PC-9 (cell line): ENCODE measurements around the gene INSR. TPM values are rescaled to one million over a fixed set of nuclear protein-coding genes. Genes with fewer than 3 reads are reported as not detected.
"Not testable (repeated sequence)": the region's sequence is repeated elsewhere in the genome, so short reads cannot be mapped to it uniquely, and the experiment has no call there.

Experiments
- BruUV-seq: library from RNA; stranded (reverse); fragments of 400-500 nt; replicated peaks from 2 replicates; lab custom pipeline; 2021; lab: Mats Ljungman, UMichigan
- CTCF ChIA-PET: fragments of 300-600 bp; sonication (Branson Sonifier 250); formaldehyde crosslinking; loops from one replicate; lab custom pipeline; 2022; ENCODE audit warnings: antibody characterized with exemption; lab: Charles Lee
- POLR2A ChIA-PET: fragments of 300-600 bp; sonication (Branson Sonifier 250); formaldehyde crosslinking; loops from one replicate; lab custom pipeline; 2022; ENCODE audit warnings: antibody characterized with exemption; ENCODE audit not compliant: unreplicated experiment; lab: Charles Lee
- DNase-seq, 2 experiments: peaks; one replicate each; pipeline versions ENCODE4 v3.0.0 to v3.0.0-alpha.2; 2015 to 2022; ENCODE audit warnings: mixed read lengths in 1 of 2
- H2AFZ ChIP-seq: fragments of 200-600 bp; sonication (generic); 2 replicates; pipeline ENCODE4 v1.8.1; 2017; ENCODE audit warnings: antibody characterized with exemption
- H3F3A ChIP-seq: fragments of 200-600 bp; sonication (generic); 2 replicates; pipeline ENCODE4 v1.8.1; 2017; ENCODE audit warnings: antibody characterized with exemption, mild to moderate bottlenecking, low read depth; ENCODE audit not compliant: insufficient read depth
- H3K27ac ChIP-seq: fragments of 200-600 bp; sonication (generic); 2 replicates; pipeline ENCODE4 v1.6.1; 2016; ENCODE audit warnings: mixed run types
- H3K27me3 ChIP-seq: fragments of 200-600 bp; sonication (generic); 2 replicates; pipeline ENCODE4 v1.6.1; 2016; ENCODE audit warnings: low read depth, mixed run types; ENCODE audit not compliant: insufficient read depth
- H3K36me3 ChIP-seq: fragments of 200-600 bp; sonication (generic); 2 replicates; pipeline ENCODE4 v1.6.1; 2016; ENCODE audit warnings: low read depth, mixed run types
- H3K4me1 ChIP-seq: fragments of 200-600 bp; sonication (generic); replicated peaks from 2 replicates; pipeline ENCODE4 v1.6.1; 2016; ENCODE audit warnings: mixed run types; ENCODE audit not compliant: insufficient read depth
- H3K4me2 ChIP-seq: fragments of 200-600 bp; sonication (generic); 2 replicates; pipeline ENCODE4 v1.6.1; 2017; ENCODE audit warnings: mixed run types
- H3K4me3 ChIP-seq: fragments of 200-600 bp; sonication (generic); 2 replicates; pipeline ENCODE4 v1.6.1; 2016; ENCODE audit warnings: mixed run types
- H3K79me2 ChIP-seq: fragments of 200-600 bp; sonication (generic); 2 replicates; pipeline ENCODE4 v1.6.1; 2017; ENCODE audit warnings: low read depth, mixed run types
- H3K9me2 ChIP-seq: fragments of 200-600 bp; sonication (generic); 2 replicates; pipeline ENCODE4 v1.8.1; 2017; ENCODE audit warnings: mild to moderate bottlenecking; ENCODE audit not compliant: insufficient read depth
- H3K9me3 ChIP-seq: fragments of 200-600 bp; sonication (generic); 2 replicates; pipeline ENCODE4 v1.8.1; 2016; ENCODE audit warnings: low read depth; ENCODE audit not compliant: insufficient read depth
- H4K20me1 ChIP-seq: fragments of 200-600 bp; sonication (generic); 2 replicates; pipeline ENCODE4 v1.8.1; 2017; ENCODE audit not compliant: insufficient read depth
- EZH2 ChIP-seq: fragments of 200-600 bp; sonication (generic); IDR thresholded peaks from 2 replicates; pipeline ENCODE4 v1.8.0; 2017; ENCODE audit warnings: antibody characterized with exemption, low read depth
- intact Hi-C: fragments of 100-400 bp; cut with micrococcal nuclease; formaldehyde crosslinking; loops from one replicate; pipeline ENCODE4 v1.10.0; 2022; ENCODE audit not compliant: unreplicated experiment
- total RNA-seq: library from RNA; stranded (reverse); gene quantifications from 2 replicates; pipeline ENCODE4 v1.2.3, GENCODE V29; 2021
- TF ChIP-seq, protein P1 (sequence below): fragments of 200-600 bp; sonication (generic); conservative IDR thresholded peaks from 2 replicates; pipeline ENCODE4 v1.6.1; 2017; ENCODE audit warnings: mixed run types, antibody characterized with exemption, mild to moderate bottlenecking, moderate library complexity

Gene INSR
- total RNA-seq, 1 experiment from 2014 or later: 9.3 TPM

DNA sequence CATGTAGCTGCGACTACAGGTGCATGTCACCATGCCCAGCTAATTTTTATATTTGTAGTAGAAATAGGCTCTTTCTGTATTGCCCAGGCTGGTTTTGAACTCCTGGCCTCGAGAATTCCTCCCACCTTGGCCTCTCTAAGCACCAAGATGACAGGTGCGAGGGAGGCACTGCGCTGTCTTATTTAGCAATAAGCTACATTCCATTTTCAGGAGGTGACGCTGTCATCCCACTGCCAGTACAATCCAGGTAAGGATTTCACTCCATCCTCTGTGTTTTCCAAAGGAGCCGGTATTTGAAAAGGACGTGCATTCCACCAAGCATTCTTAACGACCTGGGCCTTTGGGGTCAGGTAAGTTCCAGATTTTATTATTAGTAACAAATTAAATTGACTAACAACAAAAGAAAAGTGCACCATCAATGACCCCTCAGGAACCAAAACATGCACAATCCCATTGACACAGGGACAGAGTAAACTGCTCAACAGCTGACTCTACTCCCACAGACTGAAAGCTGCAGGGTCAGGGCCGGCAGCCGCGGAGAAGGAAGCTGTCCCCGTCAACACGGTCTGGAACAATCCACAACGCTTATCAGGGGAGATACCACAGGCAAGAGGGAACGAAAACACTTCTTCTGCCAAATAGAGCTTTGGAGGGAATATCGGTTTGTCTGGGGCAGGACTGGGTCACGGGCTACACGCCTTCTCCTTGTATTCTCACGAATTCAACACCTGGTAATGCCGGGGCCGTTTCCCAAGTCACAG lies 82.8 kb downstream of the INSR start:
- ChIA-PET CTCF (interaction anchor here (0.5 kb wide), 1 partner anchor 130 kb away, joined by 8 read pairs; no protein-coding TSS in a partner anchor), POLR2A (no interaction called here)
- H3K4me2 ChIP-seq: no peak overlapping the region

DNA sequence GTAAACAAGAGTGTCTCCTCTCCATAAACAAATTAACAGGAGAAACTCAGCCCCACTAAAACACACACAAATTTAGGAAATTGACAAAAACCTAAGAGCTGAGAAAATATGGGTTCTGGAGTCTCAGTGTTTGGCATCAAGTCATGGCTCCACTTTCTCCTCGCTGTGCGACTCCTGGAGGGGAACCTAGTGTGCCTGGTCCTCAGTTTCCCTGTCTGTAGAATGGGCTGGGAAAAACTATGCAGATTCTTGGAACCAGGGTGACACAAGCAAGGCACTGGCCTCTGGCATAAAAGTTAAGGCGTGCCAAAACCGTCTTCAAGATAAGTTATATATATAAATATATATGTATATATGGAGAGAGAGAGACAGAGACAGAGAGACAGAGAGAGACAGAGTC lies 83.9 kb downstream of the INSR start:
- H3K79me2 ChIP-seq: no peaks in the 10 kb centered on the region
- BruUV-seq: no TSS peak
- no peak overlapping the region for H3K27ac ChIP-seq
- intact Hi-C loops: no loop called here
- H2AFZ ChIP-seq: no peak overlapping the region
- H3F3A ChIP-seq: no peaks in the 10 kb centered on the region
- H4K20me1 ChIP-seq: no peaks in the 10 kb centered on the region
- H3K27me3 ChIP-seq: no peaks in the 10 kb centered on the region
- H3K9me2 ChIP-seq: no peaks in the 10 kb centered on the region
- ChIA-PET CTCF (interaction anchor here (0.5 kb wide), 1 partner anchor 131 kb away, joined by 8 read pairs; no protein-coding TSS in a partner anchor), POLR2A (no interaction called here)
- H3K4me3 ChIP-seq: no peak overlapping the region
- no peaks in the 10 kb centered on the region for H3K9me3 ChIP-seq
- H3K36me3 ChIP-seq: no peaks in the 10 kb centered on the region
- DNase-seq: no peak
- H3K4me1 ChIP-seq: no peaks in the 10 kb centered on the region
- no peak for TF ChIP-seq EZH2
- TF ChIP-seq, protein P1, sequence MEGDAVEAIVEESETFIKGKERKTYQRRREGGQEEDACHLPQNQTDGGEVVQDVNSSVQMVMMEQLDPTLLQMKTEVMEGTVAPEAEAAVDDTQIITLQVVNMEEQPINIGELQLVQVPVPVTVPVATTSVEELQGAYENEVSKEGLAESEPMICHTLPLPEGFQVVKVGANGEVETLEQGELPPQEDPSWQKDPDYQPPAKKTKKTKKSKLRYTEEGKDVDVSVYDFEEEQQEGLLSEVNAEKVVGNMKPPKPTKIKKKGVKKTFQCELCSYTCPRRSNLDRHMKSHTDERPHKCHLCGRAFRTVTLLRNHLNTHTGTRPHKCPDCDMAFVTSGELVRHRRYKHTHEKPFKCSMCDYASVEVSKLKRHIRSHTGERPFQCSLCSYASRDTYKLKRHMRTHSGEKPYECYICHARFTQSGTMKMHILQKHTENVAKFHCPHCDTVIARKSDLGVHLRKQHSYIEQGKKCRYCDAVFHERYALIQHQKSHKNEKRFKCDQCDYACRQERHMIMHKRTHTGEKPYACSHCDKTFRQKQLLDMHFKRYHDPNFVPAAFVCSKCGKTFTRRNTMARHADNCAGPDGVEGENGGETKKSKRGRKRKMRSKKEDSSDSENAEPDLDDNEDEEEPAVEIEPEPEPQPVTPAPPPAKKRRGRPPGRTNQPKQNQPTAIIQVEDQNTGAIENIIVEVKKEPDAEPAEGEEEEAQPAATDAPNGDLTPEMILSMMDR: no peak
- H3K4me2 ChIP-seq: no peak overlapping the region

More for the DNA sequence above, 82.8 kb downstream of the INSR start:
- H2AFZ ChIP-seq: no peak overlapping the region
- no peaks in the 10 kb centered on the region for H3K9me3 ChIP-seq
- no peaks in the 10 kb centered on the region for H4K20me1 ChIP-seq
- DNase-seq: no peak
- TF ChIP-seq, protein P1: no peak
- TF ChIP-seq EZH2: no peak
- H3K27ac ChIP-seq: no peak overlapping the region
- no peaks in the 10 kb centered on the region for H3K27me3 ChIP-seq
- no peak overlapping the region for H3K4me3 ChIP-seq
- no peaks in the 10 kb centered on the region for H3K4me1 ChIP-seq
- H3K36me3 ChIP-seq: no peaks in the 10 kb centered on the region
- H3F3A ChIP-seq: no peaks in the 10 kb centered on the region
- H3K79me2 ChIP-seq: no peaks in the 10 kb centered on the region
- BruUV-seq: no TSS peak
- no peaks in the 10 kb centered on the region for H3K9me2 ChIP-seq
- intact Hi-C loops: no loop called here

DNA sequence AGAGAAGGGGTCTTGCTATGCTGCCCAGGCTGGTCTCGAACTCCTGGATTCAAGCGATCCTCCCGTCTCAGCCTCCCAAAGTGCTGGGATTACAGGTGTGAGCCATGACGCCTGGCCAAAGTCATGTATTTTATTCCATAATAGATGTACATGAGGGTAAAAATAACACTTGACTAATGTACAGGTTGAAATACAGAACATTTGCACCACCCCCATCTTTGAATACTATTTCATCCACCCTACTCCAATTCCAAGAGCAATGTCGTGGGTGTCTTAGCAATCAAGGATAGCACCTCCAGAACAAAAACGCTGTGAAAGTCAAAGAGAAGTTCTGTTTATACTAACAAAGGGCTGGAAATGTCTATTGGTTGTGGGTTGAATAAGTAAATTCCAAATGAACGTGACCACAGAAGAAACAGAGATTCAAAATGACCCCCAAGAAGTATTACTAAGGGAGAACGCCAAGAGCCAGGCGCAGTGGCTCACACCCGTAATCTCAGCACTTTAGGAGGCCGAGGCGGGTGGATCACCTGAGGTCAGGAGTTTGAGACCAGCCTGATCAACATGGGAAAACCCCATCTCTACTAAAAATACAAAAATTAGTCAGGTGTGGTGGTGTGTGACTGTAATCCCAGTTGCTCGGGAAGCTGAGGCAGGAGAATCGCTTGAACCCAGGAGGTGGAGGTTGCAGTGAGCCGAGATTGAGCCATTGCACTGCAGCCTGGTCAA lies 84.5 kb downstream of the INSR start:
- H3K9me2 ChIP-seq, H3K4me3 ChIP-seq, H4K20me1 ChIP-seq, H3K27ac ChIP-seq, H2AFZ ChIP-seq, POLR2A ChIA-PET, H3K27me3 ChIP-seq, H3K4me2 ChIP-seq, CTCF ChIA-PET, H3K36me3 ChIP-seq, H3K4me1 ChIP-seq, DNase-seq, H3K79me2 ChIP-seq, intact Hi-C loops, H3K9me3 ChIP-seq, H3F3A ChIP-seq, BruUV-seq: not testable (repeated sequence)

DNA sequence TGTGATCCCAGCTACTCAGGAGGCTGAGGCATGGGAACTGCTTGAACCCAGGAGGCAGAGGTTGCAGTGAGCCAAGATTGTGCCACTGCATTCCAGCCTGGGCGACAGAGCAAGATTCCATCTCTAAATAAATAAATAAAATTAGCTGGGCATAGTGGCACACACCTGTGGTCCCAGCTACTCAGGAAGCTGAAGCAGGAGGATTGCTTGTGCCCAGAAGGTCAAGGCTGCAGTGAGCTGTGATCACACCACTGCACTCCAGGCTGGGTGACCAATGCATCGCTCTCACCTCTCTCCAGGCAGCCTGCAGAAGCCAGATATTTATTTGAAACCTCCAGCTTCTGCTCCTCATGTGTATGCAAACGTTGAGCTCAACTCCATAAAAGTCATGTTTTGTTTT lies 85.2 kb downstream of the INSR start:
- CTCF ChIA-PET: interaction anchor here (0.6 kb wide), 1 partner anchor 64 kb away, joined by 3 read pairs; no protein-coding TSS in a partner anchor
- H3K27me3 ChIP-seq, H3F3A ChIP-seq, H2AFZ ChIP-seq, BruUV-seq, DNase-seq, H3K9me2 ChIP-seq, H3K9me3 ChIP-seq, H3K4me1 ChIP-seq, H3K4me3 ChIP-seq, H3K79me2 ChIP-seq, POLR2A ChIA-PET, H3K36me3 ChIP-seq, intact Hi-C loops, H3K4me2 ChIP-seq, H4K20me1 ChIP-seq, H3K27ac ChIP-seq: not testable (repeated sequence)
